GM08714 (cell line): ENCODE results near the gene SLC38A10.

ENCODE experiments used
- H3K4me3 ChIP-seq: fragments of 200-500 bp; sonication (Bioruptor generic); 2 replicates; pipeline ENCODE4 v1.5.1; 2014; ENCODE audit warnings: mild to moderate bottlenecking, low read length, inconsistent platforms
- ZNF274 ChIP-seq: IDR thresholded peaks from 2 replicates; pipeline ENCODE4 v1.6.1; 2012; ENCODE audit warnings: mild to moderate bottlenecking, low read depth, low read length

Gene SLC38A10

DNA sequence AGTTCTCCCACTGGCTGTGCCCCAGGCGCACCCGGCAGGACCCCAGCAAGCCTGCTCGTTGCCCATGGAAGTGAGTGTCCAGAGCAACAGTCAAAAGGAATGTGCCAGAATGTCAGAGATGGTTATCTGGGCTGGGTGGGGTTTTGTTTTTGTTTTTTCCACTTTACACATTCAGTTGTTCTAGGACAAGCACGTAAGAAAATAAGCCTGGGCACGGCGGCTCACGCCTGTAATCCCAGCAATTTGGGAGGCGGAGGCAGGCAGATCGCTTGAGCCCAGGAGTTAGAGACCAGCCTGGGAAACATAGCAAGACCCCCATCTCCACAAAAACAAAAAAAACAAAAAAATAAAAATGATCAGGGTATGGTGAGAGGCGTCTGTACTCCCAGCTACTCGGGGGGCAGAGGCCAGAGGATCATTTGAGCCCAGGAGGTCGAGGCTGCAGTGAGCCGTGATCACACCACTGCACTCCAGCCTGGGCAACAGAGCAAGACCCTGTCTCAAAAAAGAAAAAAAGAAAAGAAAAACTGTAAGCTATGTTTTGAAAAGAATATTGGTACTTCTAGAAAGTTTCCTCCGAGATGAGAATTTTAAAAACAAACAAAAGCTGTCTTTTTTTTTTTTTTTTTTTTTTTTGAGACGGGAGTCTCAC, 47.6 kb downstream of the SLC38A10 start:
- H3K4me3 ChIP-seq: no peak overlapping the region
- no peak for TF ChIP-seq ZNF274

DNA sequence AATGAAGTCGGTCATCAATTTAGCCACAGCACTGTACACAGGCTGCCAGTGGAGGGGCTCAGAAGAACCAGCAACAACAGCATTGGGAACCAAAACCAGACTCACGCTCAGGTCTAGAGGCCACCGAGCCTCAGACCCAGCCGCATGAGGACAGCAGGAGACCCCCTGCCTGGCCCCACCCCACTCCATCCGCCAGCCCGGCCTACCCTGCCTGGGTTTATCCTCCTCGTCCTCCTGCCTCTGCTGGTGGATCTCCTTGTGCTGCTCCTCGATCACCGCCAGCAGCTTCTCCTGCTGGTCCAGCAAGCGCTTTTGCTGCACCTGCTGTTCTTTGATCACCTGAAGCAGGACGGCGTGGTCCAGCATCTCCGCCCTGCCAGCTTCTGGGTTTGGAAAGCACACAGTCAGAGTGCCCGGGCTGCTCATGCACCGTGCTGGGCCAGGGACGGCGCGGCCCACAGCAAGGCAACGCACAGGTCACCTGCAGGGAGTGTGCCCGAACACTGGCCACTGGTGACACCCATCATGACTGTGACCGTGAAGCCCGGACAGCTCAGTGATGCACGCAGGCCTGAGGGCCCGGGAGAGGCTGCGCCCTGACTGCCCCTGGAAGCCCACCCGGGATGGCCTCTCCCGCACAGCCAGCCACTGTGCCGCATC, 48.3 kb downstream of the SLC38A10 start:
- no peak overlapping the region for H3K4me3 ChIP-seq
- TF ChIP-seq ZNF274: no peak

DNA sequence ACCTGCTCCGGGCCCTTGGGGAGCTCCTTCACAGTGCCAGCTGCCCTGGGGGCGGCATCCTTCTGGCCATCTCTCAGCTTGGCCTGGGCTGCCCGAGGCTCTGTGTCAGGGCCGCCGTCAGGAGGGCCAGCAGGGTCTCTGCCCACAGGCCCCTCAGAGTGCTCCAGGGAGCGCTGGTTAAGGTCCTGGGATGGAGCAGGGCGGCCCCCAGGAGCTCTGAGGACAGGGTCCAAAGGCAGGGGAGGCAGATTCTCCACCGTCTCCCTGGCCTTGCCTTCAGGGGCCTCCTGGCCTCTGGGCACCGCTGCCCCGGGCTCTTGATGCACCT, 48.8 kb downstream of the SLC38A10 start:
- H3K4me3 ChIP-seq: no peak overlapping the region
- TF ChIP-seq ZNF274: no peak

DNA sequence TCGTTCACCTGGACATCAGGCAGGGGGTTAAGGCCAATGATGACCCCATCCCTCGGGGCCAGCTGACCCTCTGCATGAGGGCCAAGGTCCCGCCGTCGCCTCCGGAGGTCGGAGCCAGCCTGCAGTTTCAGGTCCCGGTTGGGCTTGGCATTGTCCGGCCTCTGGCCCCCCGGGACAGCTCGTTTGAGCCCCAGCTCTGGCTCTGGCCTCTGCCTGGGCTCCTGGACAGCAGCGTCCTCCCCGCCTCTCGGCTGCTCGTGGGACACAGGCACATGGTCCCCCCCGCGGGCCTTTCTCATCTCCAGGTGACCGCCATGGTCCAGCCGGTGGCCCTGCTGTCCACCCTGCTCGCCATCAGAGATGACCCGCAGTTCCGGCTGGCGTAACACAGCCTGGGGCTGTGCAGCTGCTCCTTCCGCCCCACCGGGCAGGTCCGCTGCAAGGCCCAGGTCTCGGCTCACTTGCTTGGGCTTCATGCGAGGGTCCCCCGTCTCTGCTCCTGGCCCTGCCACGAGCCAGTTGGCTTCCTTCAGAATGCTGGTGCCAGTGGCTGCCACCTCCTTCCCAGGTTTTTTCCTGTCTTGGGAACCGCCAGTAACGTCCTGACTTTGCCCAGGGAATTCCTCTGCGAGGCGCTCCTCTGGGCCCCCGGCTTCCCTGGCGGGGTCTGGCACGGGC, 49.3 kb downstream of the SLC38A10 start:
- H3K4me3 ChIP-seq: no peak overlapping the region
- no peak for TF ChIP-seq ZNF274

DNA sequence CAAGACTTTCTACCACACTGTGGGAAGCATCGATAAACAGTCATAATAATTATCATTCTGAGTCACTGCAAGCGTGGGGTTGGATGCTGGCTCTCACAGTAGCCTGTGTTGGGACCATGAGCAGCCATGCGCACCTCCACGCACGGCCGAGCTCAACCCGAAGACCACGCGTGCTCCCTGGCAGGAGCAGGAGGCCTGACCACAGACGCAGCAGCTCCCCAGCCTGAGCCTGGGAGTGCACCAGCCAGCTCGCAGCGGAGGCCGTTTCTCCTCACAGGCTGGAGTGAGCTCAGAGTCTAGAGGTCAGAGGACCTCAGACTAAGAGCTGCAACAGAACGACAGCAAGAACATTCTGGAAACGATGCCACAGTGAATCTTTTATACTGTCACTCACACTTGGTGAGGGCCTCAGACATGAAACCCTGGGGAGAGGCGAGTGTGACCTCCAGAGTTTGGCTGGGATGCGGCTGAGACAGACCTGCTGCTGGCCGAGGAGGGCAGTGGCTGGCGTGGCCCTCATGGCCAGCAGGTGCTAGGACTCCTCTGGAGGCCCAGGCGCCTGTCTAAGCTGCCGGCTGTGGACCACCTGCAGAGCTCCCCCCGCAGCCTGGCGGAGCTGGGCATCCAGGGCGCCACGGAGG, 50.0 kb downstream of the SLC38A10 start:
- H3K4me3 ChIP-seq: no peak overlapping the region
- no peak for TF ChIP-seq ZNF274

DNA sequence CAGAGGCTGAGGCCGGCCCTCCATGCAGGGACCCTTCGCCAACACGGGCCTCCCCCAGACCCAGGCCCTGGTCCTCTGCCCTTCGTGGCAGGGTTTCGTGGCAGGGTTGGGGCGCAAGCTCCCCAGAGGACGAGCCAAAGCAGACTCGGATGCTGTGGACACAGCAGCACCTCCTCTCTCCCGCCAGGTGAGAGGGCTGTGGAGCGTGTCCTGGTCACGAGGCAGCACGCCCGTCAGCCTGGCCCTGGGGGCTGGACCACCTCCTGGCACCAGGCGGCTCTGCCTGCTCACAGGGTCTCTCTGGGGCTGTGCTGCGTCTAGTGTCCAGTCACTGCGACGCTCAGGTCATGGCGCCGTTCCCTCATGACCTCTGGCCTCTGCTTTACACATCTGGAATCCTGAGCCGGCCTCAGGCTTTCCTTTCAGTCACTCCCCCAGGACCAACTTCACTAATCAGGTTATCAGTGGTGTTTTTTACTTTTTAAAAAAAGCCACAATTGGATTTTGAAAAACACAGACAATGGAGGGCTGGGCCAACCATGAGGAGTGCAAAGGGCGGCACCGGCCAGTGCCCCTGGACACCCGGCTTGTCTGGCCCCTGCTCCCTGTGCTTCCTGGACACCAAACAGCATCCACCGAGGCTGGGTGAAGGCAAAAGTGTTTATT, 50.6 kb downstream of the SLC38A10 start:
- no peak for TF ChIP-seq ZNF274
- no peak overlapping the region for H3K4me3 ChIP-seq

DNA sequence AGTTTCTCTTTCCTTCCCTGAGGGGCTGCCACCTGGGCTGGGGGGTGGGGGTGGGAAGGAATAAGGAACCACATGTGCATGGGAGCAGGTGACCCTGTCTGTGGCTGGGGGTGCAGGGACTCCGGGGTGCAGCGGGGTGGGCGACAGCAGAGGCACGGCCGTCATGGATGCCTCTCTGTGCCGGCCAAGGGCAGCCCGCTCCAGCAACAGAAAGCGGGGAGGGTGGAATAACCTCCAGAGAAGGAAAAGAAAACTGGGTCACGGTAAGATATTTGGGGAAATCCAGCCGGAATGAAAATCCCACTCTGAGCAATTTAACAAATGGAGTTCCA, 51.8 kb downstream of the SLC38A10 start:
- no peak overlapping the region for H3K4me3 ChIP-seq
- no peak for TF ChIP-seq ZNF274

DNA sequence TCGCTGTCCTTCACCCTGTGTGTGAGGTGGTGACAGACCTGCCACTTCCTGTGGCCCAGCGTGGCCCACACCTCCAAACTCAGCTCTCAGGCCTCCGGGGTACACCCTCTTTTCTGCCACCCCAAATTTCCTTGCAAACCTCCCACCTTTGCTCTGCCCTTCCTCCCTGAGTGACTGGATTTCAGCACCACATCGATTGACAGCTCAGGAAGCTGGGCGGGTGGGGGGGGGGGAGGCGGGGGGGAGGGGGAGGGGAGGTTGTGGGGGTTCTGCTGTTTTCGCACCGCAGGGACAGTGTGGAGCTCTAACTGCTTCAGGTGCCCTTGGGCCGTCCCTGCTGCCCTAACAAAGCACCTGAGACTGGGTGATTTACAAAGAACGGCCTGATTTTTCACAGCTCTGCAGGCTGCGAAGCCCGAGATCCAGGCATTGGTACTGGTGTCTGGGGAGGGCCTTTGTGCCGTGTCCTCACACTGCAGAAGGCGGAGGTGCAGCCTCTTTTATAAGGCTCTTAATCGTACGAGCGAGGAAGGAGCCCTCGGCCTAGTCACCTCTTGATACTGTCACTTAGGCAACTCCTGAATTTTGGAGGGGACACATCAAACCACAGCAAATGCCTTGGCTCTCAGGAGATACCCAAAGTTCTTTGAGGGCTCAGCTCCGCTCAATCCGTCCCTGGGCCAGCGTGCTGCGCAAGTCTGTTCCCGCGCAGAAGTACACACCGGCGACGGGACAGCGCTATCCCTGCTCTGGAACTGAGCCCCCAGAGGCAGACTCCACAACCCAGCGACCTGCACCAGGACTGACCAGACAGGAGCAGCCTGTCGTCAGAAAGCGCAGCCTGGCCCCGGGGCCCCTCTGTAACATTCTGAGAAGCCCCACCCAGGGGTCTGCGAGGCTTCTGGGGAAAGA, 52.4 kb downstream of the SLC38A10 start:
- TF ChIP-seq ZNF274: no peak
- no peak overlapping the region for H3K4me3 ChIP-seq

DNA sequence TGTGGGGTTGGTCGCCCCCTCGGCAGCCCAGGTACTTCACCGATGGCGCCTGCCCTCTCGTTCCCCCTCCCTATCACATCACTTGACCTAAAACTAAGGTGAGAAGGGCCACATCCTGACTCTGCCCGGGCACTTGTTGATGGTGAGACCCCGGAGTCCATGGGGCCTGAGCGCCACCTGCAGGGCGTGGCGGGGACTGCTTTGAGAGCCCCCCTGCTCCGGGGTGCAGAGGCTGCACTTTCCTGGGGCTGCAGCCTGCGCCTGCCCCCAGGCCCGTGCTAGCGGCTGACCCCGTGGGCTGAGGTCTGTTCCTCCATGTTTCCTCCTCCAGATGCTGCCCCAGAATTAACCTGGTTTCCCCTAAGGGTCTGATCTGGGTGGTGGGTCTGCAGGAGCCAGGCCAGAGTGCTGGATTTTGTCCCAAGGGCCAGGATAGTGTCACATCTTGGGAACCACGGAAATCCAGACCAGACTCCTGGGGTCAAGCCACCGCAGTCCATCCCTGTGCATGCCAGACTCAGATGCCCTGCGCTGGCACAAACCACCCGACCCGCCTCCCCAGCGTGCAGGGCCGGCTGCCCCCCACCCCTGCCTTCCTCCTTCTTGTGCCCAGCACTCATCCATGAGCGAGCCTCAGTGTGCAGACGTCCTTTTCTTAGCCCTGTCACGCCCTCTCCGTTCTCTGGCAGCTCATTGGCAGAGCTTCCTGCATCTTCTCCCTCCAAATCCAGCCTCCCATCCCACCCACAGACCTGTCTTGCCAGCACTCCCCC, 53.3 kb downstream of the SLC38A10 start:
- no peak overlapping the region for H3K4me3 ChIP-seq
- TF ChIP-seq ZNF274: no peak

DNA sequence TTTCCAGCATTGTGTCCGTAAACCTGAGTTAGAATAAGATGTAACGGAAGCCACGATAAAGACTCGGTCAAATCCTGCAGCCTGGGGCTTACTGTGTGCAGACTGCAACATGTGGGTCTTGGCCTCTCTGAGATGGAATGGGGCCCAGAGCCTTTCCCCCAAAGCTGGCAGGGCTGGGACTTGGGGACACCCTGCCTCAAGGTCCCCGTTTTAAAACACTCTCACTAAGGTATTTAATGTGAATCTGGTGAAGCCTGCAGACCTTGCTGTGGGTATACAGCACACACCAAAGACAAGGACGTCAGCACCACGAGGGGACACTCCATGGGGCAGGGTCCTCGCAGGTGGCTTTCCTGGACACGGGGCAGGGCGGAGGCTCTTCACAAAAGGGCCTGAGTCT, 53.9 kb downstream of the SLC38A10 start:
- H3K4me3 ChIP-seq: no peak overlapping the region
- TF ChIP-seq ZNF274: no peak

DNA sequence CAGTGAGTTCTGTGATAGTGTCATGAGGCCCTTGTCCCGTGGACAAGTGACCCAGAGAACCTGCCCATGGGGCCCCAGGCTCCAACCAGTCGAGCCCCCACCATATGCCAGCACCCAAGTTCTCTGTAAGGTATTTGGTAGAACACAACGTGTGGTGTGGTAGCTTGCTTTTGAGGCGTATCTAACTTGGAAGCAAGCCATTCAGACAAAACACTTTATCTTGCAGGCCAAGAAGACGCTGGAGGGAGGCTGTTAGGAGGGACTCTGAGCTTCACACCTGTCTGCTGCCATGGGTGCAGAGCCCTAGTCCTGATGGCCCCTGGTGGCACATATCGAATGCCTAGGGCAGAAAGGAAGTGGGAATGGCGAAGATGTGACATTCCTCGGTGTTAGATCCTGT, 54.3 kb downstream of the SLC38A10 start:
- H3K4me3 ChIP-seq: peak overlapping the region; percentile 90; the same call in 1 of the 2 replicates
- no peak for TF ChIP-seq ZNF274

DNA sequence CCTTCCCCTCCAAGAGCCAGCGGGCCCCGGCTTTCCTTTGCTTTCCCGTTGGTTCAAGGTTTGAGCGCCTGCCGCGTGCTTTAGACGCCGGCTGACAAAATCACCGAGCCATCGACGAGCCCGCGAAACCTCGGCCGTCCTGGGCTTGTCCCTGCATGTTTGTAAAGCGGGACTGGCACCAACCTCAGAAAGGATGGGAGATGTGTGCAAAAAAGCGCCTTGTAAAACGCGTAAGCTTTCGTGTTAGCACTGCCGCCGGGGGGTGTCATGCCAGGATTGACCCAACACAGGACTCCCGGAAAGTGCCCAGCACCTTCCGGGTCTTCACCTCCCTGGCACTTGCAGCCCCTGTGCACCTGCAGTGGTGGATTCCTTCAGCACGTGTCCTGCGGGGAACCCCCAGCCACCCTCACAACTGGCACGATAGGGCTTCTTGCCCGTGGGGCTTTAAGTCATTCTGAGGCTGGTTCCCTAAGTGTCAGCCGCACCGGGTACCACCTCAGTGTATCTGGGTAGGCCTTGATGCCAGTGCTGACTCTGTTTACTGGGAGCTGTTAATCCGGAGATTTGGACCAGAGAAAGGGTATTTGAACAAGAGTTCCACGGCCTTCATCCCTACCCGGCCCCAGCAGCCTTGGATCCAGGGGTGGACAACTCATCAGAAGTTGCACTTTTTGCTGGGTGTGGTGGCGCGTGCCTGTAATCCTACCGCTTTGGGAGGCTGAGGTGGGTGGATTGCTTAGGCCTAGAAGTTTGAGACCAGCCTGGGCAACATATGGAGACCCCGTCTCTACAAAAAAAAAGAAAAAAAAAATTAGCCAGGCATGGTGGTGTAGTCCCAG, 55.2 kb downstream of the SLC38A10 start:
- peak overlapping the region; percentile 90 for H3K4me3 ChIP-seq
- no peak for TF ChIP-seq ZNF274
